Measurements from ENCODE around the gene RASD1.

DNA sequence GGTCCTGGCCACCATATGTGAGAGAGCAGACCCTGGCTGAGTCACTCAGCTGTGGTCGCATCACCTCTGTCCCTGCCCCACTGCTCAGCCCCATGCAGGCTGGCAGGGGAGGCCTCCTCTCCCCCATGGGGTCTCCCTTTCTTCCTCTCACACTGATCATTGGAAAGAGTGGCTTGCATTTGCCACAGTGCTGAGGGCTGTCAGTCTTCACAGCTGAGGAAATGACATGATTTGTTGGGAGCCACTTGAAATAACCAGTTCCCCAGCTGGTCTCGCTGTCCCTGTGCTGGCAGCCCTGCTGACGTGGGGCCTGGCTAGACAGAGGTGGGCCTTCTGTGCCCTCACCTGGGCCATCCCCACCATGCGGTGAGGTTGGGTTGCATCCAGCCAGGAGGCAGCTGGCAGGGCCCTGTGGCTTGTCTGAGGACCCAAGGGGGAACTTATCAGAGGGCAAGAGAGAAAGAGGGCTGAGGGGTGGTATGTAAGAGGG, 49.5 kb downstream of the RASD1 start:
- TF ChIP-seq, protein P1, sequence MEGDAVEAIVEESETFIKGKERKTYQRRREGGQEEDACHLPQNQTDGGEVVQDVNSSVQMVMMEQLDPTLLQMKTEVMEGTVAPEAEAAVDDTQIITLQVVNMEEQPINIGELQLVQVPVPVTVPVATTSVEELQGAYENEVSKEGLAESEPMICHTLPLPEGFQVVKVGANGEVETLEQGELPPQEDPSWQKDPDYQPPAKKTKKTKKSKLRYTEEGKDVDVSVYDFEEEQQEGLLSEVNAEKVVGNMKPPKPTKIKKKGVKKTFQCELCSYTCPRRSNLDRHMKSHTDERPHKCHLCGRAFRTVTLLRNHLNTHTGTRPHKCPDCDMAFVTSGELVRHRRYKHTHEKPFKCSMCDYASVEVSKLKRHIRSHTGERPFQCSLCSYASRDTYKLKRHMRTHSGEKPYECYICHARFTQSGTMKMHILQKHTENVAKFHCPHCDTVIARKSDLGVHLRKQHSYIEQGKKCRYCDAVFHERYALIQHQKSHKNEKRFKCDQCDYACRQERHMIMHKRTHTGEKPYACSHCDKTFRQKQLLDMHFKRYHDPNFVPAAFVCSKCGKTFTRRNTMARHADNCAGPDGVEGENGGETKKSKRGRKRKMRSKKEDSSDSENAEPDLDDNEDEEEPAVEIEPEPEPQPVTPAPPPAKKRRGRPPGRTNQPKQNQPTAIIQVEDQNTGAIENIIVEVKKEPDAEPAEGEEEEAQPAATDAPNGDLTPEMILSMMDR (IDR thresholded peaks at IDR 0.05): no peak
- TF ChIP-seq POLR2AphosphoS5 (IDR thresholded peaks at IDR 0.05) (no peak), POLR2A (IDR thresholded peaks at IDR 0.05) (no peak)
